SK-N-SH (cell line): Measurements from ENCODE around the gene PALLD.

ENCODE experiments used
- FOXM1 ChIP-seq: IDR thresholded peaks from 2 replicates; pipeline ENCODE4 v1.4.0; 2012; ENCODE audit warnings: low read depth, mild to moderate bottlenecking
- JUND ChIP-seq: IDR thresholded peaks from 2 replicates; pipeline ENCODE4 v1.4.0; 2012
- MXI1 ChIP-seq: IDR thresholded peaks from 2 replicates; pipeline ENCODE4 v1.6.1; 2012; ENCODE audit warnings: mild to moderate bottlenecking, low read depth, low read length, improper control_type of control experiment
- NFIC ChIP-seq: IDR thresholded peaks from 2 replicates; pipeline ENCODE4 v1.4.0; 2012; ENCODE audit warnings: borderline replicate concordance
- POLR2AphosphoS5 ChIP-seq: IDR thresholded peaks from 2 replicates; pipeline ENCODE4 v1.6.1; 2012; ENCODE audit warnings: low read depth, low read length
- RCOR1 ChIP-seq: fragments of 150-350 bp; IDR thresholded peaks from 2 replicates; pipeline ENCODE4 v1.6.1; 2017; ENCODE audit warnings: antibody characterized with exemption, low read length
- TAF1 ChIP-seq: IDR thresholded peaks from 2 replicates; pipeline ENCODE4 v1.6.1; 2012; ENCODE audit warnings: low read depth, mild to moderate bottlenecking, low read length, moderate library complexity, borderline replicate concordance
- TF ChIP-seq, protein P1 (sequence below): fragments of 200-600 bp; sonication (generic); IDR thresholded peaks from 2 replicates; pipeline ENCODE4 v1.6.1; 2017; ENCODE audit warnings: antibody characterized with exemption, mild to moderate bottlenecking, moderate library complexity
- TF ChIP-seq, protein P2 (sequence below): IDR thresholded peaks from 2 replicates; pipeline ENCODE4 v1.4.0; 2012; ENCODE audit warnings: low read depth, borderline replicate concordance
- TF ChIP-seq, protein P3 (sequence below): fragments of 150-350 bp; IDR thresholded peaks from 2 replicates; pipeline ENCODE4 v1.6.1; 2016; ENCODE audit warnings: mild to moderate bottlenecking, low read depth, low read length

DNA sequence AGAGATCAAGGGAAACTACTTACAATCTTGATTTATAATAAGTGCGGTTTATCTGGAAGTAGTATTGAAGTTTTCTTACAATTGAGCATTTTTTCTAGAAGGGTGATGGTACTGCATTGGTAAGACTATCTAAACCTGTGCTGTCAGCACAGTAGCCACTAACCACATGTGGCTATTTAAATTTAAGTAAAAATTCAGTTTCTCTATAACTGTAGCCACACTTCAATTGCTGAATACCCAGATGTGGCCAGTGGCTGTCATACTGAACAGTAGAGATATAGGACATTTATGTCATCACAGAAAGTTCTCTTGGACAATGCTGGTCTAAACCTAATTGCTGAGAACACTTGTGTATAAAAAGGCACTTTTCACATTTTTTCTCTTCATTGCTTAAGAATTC is 290.5 kb downstream of the PALLD start:
- TF ChIP-seq FOXM1 (no peak), MXI1 (no peak), POLR2AphosphoS5 (no peak), JUND (no peak), TAF1 (no peak), RCOR1 (no peak), NFIC (no peak)
- TF ChIP-seq, protein P1, sequence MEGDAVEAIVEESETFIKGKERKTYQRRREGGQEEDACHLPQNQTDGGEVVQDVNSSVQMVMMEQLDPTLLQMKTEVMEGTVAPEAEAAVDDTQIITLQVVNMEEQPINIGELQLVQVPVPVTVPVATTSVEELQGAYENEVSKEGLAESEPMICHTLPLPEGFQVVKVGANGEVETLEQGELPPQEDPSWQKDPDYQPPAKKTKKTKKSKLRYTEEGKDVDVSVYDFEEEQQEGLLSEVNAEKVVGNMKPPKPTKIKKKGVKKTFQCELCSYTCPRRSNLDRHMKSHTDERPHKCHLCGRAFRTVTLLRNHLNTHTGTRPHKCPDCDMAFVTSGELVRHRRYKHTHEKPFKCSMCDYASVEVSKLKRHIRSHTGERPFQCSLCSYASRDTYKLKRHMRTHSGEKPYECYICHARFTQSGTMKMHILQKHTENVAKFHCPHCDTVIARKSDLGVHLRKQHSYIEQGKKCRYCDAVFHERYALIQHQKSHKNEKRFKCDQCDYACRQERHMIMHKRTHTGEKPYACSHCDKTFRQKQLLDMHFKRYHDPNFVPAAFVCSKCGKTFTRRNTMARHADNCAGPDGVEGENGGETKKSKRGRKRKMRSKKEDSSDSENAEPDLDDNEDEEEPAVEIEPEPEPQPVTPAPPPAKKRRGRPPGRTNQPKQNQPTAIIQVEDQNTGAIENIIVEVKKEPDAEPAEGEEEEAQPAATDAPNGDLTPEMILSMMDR, result no peak
- TF ChIP-seq, protein P2, sequence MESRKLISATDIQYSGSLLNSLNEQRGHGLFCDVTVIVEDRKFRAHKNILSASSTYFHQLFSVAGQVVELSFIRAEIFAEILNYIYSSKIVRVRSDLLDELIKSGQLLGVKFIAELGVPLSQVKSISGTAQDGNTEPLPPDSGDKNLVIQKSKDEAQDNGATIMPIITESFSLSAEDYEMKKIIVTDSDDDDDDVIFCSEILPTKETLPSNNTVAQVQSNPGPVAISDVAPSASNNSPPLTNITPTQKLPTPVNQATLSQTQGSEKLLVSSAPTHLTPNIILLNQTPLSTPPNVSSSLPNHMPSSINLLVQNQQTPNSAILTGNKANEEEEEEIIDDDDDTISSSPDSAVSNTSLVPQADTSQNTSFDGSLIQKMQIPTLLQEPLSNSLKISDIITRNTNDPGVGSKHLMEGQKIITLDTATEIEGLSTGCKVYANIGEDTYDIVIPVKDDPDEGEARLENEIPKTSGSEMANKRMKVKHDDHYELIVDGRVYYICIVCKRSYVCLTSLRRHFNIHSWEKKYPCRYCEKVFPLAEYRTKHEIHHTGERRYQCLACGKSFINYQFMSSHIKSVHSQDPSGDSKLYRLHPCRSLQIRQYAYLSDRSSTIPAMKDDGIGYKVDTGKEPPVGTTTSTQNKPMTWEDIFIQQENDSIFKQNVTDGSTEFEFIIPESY, result no peak
- TF ChIP-seq, protein P3, sequence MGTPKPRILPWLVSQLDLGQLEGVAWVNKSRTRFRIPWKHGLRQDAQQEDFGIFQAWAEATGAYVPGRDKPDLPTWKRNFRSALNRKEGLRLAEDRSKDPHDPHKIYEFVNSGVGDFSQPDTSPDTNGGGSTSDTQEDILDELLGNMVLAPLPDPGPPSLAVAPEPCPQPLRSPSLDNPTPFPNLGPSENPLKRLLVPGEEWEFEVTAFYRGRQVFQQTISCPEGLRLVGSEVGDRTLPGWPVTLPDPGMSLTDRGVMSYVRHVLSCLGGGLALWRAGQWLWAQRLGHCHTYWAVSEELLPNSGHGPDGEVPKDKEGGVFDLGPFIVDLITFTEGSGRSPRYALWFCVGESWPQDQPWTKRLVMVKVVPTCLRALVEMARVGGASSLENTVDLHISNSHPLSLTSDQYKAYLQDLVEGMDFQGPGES, result no peak
